ENCODE data around the gene ATL3.
"Not testable (repeated sequence)": the region's sequence is repeated elsewhere in the genome, so short reads cannot be mapped to it uniquely, and the experiment has no call there.

The ATL3 gene

DNA sequence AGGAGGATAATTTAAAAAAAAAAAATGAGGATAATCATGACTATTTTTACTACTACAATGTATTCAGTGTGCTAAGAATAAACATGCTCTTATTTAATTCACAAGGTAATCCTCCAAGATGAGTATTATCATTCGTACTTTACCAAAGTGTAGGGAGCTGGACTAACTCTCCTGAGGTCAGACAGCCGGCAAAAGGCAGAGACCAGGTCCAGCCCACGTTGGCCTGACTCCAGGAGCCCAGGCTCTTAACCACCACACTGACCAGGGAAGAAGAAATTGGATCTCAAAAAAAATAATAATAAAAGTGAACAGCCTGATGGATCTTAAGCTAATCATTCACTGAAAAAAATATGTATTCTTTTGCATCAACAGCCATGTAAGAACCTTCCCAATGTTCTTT lies 82.2 kb downstream of the ATL3 start:
- DNase-seq (ENCODE audit: low spot score) = no peak

DNA sequence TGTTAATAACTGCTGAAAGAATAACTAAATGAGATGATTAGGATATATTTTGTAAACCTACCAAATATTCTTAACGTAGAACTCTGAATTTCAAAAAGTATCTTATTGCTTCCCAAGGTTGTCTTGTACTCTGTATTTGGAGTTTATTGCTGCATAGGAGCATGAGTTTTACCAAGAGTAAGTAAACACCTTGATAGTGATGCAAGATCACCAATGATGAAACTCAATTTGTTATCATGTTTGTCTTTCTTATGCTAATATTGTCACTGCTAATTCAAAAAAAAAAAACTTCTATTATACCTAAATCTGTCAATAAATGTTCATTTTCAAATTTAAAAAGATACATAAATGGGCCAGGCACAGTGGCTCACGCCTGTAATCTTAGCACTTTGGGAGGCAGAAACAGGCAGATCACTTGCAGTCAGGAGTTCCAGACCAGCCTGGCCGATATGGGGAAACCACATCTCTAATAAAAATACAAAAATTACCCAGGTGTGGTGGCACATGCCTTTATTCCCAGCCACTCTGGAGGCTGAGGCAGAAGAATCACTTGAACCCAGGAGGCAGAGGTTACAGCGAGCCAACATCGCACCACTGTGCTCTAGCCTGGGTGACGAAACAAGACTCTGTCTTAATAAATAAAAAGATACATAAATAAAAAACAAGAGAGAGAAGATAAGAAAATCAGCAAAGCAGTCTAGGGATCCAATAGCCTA lies 84.6 kb downstream of the ATL3 start:
- no peak for DNase-seq (ENCODE audit: low spot score)

DNA sequence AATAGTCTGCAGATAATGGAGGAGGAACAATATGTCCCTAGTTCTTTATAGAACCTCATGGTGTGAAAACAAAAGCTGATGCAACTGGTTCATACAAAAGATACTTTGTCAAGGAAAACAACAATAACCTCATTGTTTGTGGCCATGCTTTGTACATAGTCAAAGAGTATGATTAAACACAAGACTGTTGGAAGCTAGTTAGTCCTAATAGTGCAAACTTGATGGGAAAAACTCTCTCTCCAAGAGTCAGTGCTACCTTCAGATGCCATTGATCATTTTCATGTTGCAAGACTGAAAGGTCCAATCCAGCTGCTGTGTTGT lies 87.9 kb downstream of the ATL3 start:
- no peak for DNase-seq (ENCODE audit: low spot score)

DNA sequence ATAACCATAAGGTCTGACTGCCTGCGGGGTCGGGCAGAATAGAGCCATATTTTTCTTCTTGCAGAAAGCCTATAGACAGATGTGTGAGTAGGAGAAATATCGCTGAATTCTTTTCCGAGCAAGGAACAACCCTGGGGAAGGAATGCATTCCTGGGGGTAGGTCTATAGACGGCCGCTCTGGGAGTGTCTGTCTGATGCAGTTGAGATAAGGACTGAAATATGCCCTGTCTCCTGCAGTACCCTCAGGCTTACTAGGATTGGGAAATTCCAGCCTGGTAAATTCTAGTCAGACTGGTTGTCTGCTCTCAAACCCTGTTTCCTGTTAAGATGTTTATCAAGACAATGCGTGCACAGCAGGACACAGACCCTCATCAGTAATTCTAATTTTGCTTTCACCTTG lies 90.0 kb downstream of the ATL3 start:
- DNase-seq (ENCODE audit: low spot score) = not testable (repeated sequence)

DNA sequence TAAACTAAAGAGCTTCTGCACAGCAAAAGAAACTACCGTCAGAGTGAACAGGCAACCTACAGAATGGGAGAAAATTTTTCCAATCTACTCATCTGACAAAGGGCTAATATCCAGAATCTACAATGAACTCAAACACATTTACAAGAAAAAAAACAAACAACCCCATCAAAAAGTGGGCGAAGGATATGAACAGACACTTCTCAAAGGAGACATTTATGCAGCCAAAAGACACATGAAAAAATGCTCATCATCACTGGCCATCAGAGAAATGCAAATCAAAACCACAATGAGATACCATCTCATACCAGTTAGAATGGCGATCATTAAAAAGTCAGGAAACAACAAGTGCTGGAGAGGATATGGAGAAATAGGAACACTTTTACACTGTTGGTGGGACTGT lies 92.3 kb downstream of the ATL3 start:
- DNase-seq (ENCODE audit: low spot score) = not testable (repeated sequence)

DNA sequence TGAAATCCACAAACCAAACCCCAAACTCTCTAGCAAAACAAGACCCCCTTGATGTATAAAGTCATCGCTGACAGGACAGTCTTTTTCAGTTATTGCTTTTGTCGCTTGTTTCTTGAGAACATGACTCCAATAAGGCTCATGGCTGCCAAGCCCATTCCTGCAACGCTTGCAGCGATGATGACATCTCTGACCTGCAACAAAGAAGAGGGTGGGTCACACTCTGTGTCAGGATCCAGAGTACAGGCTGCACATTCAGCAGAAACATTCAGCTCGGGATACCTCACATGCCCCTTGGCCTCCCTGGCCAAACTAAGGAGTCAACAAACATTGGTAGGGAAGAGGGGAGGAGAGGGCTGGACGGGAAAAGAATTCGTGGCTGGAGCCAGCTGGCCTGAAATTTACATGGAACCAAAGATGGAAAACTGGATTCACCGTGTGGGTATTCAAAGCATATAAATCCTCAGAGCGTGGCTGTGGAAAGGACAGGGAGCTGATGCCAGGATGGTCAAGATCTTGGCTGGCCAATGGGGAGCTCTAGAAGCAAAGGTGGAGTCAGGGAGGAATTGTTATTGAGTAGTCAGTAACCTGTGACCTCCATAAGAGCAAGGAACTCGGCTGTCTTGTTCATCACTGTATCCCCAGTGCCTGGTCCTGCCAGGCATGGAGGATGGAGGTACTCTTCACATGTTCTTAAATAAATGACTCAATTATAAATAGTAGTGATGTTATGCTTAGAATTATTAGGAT lies 96.1 kb downstream of the ATL3 start:
- peak; percentile 43 for DNase-seq (ENCODE audit: low spot score)

Data from kidney tubule cell (primary cell).